DMS114 treated with DMSO at 0.1 percent for 48 hours (cell line): ENCODE measurements around the gene CCDC93.

Experiments
- DNase-seq: peaks from one replicate; lab custom pipeline; 2025; ENCODE audit not compliant: unreplicated experiment; lab: John Stamatoyannopoulos, UW

The CCDC93 gene, protein sequence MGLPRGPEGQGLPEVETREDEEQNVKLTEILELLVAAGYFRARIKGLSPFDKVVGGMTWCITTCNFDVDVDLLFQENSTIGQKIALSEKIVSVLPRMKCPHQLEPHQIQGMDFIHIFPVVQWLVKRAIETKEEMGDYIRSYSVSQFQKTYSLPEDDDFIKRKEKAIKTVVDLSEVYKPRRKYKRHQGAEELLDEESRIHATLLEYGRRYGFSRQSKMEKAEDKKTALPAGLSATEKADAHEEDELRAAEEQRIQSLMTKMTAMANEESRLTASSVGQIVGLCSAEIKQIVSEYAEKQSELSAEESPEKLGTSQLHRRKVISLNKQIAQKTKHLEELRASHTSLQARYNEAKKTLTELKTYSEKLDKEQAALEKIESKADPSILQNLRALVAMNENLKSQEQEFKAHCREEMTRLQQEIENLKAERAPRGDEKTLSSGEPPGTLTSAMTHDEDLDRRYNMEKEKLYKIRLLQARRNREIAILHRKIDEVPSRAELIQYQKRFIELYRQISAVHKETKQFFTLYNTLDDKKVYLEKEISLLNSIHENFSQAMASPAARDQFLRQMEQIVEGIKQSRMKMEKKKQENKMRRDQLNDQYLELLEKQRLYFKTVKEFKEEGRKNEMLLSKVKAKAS

DNA sequence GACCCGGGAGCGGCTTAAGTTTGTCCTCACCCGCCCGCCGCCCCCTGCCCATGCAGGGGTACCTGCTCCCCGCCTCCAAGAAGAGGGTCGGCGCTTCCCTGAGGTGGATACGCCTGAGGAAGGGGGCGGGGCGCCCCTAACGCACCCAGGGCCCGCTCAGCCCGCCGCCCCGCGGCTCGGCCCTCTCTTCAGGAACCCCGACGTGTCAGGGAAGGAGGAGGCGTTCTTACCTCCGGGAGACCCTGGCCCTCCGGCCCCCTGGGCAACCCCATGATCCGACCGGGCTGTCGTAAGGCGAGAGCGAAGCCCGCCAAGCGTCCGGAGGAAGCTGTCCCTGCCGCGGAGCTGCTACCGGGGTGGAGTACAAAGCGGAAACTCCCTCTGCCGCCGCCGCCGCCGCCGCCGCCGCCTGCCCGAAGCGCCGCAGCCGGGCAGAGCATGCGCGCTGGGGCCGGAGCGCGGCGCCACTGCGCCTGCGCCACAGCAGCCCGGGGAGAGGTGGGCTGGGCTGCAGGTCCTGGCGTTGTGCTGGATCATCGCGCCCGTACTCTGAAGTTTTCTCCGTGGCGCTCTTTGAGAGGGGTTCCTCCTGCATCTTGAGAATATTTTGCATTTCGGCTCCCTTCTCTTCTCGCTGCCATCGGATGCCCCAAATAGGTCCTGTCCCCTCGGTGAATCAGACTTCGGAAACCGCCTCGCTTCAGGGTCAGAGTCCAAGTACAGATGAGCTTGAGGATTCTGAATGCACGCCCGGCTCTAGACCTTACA, at the start of gene CCDC93:
CCDC93 (minus strand) TSS at position 347 of the 768 bp plus-strand sequence; CDS start at position 272, 75 bp downstream.
- DNase-seq, result peak; percentile 48

DNA sequence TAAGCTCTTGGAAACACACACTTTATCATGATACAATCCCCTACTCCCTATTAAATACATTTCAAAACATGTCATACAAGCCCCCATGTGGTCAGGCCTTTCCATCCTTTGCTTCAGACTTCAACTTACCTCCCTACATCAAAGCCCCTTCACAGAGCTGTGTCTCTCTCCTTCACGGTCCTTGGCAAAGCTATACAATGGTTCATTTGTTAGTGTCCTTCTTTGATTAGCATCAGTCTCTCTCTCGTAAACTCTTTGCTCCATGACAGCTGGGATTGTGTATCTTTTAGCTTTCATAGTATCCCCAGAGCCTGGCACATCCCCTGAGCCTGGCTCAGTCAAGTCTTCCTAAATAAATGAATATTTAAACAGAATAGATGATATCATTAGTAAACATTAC, 48.8 kb upstream of the CCDC93 start:
- no peak for DNase-seq

DNA sequence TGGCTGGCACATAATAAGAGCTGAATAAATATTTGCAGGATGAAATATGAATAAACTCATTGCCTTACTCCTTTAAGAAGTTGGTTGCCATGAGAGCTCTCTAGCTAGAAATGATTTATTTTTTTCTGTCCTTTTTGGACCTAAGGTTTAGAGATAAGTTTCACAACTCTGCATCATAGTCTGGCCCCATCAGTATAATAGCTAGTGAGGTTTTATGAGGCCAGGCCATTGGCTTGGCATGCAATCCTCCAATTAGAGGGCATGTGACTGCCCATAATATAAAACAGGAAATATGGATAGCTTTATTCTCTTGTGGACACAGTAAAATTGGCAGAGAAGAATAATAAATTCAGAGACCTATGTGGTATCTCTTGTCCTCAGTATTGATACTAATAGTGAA, 48.2 kb upstream of the CCDC93 start:
- DNase-seq, result no peak

DNA sequence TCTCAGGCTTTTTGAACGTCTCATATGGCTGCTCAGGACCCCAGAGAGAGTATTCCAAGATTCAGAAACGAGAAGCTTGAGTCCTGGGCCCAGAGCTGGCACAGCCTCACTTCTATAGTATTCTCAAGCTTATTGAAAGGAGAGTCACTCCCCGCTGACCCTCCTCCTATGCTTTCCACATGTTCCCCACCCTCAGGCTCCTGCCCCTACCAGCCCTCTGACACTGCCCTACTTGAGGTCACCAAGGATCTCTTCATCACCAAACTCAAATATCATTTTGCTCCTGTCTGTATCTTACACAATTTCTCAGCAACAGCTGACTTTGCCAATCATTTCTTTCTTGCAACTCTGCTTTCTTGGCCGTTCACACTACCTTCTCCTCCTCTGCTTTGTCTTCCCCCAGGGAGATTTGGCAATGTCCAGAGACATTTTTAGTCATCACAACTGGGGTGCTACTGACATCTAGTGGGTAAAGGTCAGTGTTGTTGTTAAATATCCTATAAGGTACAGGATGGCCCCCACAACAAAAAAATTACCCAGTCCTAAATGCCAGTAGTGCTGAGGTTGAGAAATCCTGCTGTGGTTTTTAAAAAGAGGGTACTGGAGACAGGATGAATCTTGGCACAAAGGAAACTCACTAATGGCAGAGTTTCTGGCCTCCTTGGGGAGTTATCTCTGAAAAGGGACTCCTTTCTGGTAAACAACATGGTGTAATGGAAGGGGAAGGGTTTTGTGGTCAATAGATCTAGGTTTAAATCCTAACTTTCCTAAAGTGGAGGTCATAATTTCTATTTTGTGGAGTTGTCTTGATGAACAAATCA, 47.5 kb upstream of the CCDC93 start:
- DNase-seq, result no peak

DNA sequence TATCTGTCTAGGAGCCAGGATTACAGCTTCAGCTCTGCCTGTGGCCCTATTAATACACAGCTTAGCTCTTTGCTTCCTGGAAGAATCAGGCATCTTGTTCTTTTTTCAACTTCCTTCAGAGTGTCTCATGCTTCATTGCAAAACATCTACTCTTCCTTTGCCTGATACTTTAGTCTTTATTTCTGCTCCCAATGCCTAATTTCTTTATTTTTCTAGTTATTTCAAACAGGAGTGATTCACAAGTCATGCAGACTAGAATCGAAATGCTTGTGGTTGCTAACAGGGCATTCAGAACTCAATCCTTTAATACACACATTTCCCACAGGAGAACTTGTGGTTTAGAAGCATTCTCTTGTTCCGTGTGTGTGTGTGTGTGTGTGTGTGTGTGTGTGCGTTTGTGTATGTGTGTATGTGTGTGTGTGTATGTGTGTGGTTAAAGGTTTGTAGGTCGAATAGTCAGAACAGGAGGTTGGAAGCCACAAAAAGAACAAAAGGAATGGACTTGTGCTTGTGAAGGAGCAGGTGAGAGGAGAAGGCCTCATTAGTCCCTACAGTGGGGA, 46.1 kb upstream of the CCDC93 start:
- DNase-seq, result no peak

DNA sequence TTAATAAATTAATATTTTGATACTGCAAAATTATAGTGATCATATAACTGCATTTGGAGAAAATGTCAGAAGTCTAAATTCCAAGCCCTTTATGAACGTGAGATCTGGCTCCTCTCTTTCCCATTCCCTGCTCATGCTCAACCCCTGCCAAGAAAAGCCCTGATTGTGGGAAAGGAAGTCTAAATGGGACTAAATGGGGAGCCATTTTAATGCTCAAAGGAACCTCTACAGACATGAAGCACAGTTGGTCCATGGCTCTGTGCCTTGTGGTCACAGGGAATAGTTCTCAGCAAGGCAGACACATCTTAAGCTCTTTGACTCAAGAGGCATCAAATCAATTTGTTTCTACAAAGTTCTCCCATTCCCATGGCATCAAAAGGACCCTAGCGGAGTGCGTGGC, 45.1 kb upstream of the CCDC93 start:
- DNase-seq, result no peak

DNA sequence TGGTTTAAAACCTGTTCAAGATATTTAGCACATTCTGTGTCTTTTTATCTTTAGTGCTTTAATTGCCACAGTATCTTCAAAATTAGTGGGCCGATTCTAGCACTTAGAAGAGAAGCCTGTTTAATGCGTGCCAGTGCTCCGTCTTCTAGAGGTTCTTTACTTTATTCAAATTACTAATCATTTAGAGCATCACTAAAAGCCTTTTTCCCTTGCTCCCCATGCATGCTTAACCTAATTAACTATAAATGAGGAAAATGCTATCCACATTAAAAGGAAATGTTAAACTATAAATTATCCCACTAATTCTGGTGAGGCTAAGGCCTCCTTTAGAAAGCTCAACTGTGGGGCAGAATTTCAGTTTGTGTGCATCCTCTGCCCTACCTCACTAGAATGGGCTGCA, 42.9 kb upstream of the CCDC93 start:
- no peak for DNase-seq

DNA sequence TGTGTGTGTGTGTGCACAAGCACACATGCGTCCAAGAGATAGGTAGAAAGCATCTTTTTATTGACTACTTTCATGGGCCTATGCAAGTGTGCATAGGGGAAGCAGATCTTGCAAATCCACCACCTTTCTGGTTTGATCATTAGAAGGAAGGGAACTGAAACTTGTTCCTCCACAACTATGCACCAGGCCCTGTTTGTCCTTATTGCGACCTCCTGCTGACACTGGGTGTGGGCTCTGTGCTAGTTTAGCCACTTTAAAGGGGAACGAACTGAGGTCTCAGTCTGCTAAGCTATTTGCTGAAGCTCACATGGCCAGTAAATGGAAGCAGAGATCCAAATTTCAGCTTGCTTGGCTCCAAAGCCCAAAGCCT, 42.3 kb upstream of the CCDC93 start:
- no peak for DNase-seq

DNA sequence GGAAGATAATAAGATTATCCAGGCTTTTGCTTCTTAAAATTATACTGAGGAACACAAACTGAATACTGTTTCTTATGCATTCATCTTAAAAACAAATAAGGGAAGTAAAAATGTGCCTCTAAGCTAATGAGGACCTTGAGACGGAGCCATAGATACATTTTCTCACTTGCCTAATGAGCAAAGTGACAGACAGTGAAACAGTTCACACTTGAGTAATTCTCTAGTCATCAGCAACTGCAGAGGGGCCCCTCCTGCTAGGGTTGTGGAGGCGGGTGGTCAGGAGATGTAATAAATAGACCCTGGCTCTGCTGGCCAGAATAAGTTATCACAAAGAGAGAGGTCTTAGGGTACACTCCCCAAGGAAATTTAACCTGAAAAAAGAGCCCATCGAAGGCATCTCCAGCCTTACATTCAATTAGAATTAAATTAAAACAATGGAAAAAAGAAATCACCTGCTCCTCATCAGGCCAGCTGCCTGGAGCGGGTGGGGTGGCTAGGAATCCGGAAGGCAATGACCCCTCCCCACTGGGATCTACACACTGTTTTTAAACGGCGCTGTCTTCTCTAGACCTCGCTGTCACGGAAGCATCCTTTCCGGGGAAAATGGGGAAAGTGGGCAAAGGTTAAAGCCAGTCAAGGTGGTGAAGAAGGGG, 41.8 kb upstream of the CCDC93 start:
- DNase-seq, result no peak

DNA sequence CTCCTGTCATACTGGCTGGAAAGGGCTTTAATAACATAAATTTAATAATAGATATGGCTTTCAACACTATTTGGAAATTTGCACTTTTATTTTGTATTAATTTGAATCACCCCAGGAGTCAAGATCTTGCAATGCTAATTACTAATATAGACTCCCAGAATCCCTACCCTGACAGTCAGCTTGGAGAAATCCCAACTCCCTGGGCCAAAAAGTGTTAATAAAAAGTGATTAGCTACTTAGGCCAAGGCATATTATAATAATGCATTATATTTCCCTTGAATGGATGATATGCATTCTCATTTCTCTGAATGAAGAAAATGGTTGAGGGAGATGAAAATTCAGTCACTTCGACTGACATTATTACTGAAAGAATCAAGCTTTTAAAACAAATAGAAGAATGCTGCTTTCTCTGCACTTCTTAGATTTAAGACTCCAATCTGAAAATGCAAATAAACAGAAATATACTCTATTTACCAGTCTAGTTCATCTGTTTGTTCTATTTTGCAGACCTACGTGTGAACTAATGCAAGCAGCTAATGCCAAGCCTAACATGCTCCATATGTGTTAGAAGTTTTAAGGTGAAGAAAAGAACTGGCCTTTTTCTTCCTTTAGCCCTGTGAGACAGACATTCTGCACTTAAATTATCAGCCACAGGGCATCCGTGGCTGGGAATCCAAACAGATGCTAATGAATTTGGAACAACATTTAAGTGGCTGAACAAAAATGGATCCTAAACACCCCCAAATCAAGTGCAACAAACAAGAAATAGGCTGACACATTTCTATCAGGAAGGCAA, 40.5 kb upstream of the CCDC93 start:
- no peak for DNase-seq

DNA sequence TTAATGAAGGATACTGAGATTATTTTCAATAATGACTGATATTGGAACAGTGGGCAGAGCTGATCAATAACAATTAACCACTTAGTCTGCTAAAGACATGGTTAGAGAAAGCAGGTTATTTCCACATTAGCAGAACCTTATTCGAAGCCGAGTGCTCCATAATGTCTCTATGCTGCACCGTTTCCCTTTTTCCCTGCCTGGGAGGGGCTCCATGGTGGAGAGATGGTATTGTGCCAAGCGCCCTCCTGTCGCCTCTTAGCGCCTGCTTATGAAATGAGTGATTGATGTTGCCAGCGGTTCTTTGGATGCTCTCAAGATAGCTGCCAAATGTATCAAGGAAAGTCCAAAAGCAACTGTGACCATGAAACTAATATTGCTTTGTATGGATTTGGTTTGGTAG, 39.8 kb upstream of the CCDC93 start:
- DNase-seq, result no peak

DNA sequence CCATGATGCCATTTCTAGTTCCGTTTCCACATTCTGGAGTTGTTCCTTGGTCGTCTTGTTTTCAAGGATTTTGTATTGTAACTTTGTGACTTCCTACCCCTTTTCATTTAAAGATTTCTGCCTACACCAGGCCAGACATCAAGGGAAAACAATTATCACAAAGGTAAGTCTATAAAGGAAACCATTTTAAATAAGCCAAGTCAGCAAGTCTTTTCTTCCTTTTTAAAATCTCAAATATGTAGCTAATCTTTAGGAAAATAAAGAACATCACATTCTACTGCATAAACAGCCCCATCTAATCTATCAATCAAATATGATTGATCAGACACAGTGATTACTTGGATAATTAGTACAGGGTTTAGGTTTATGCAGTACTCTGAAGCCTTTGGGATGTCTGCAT, 38.6 kb upstream of the CCDC93 start:
- DNase-seq, result no peak

DNA sequence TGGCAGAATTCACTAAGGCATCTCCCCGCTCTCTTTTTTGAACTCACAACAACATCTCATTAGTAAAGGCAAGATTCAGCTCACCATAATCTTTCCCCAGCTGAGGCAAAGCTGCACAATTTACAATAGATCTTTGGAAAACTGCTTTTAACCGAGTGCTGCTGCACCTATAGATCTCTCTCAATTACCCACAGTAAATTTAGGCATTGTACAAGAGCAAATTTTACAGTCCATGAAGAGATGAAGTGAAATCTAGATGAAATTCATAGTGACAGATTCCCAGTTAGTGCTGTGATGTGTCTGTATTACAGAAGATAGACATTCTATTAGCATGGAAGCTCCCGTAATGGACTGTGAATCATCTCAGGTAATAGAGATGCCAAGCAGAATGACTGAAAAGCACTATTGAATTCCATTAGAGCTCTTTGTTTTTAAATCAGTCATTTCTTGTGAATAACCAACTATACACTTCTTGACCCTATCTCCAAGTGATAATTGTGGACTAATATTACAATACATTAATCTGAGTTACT, 38.0 kb upstream of the CCDC93 start:
- no peak for DNase-seq

DNA sequence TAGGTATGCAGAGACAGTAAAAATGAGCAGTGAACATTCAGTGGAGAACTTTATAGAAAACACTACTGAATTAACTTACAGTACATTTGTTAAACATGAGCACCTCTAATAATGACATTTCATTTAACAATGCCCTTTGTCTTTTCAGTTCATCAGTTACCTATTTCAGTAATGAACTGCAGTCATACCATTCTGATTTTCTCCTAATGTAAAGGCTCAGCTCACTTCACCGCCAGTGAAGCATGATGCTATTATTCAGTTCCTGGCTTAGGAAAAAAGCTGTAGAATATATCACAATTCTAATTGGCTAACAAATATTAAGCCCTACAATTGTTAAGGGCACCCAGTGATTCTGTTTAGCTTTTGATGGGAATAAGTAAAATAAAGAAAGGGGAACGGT, 37.1 kb upstream of the CCDC93 start:
- no peak for DNase-seq

DNA sequence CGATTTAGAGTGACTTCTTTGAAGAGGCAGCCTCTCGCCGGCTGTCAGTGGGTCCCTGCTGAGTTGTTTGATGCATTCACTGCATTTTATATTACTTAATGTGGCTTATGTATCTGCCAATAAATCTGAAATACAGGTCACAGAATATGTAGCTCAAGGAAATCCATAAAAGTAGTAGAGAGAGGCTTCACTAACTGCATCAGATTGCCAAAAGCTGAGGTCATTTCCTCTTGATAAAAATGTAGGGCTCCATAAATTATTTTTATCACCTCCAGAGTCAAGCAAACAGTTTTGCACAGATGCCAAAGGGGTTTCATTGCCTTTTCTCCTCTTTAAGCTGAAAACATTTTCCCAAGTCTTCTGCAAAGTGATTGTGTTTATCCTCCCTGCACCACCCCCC, 36.5 kb upstream of the CCDC93 start:
- no peak for DNase-seq

DNA sequence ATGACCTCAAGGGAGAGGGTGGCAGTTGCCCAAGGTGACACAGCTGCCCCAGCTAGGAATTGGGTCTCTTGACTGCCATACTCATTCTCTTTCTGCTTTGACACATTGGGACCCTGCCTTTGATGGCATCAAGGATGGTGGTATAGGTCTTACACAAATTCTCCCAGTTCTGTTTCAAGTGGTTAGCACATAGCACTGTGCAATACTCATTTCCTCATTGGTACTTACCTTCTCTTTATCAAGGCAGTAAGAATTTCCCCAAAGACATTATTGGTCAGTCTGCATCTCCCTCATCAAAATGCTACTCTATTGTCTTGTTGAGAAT, 35.9 kb upstream of the CCDC93 start:
- DNase-seq, result no peak

DNA sequence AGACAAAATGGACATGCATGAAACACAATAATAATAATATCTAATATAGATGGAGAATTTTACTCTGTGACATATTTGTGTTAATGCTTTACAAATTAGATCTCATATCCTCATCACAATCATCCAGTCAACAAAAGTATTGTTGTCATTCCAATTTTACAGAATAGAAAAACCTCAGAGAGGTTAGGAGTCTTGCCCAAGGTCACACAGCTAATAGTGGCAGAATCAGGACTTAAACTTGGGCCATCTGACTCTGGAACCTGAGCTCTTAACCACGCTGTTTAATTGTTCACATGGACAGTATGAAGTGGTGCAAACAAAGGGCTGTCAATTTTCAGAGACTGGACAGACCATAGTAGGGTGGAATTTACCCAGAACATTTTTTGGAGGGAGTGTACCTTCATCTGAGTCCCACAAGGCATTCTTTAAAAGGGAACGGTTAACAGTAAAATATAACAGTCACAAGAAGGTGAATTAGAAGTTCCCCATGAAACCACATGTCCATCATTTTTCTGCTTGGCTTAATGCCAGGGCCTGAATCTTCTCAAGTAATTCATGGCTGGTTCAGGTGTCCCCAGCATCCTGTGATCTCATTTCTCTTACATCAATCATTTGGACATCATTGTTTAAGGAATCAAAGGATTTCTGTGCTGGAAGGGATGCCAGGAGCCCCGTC, 35.4 kb upstream of the CCDC93 start:
- DNase-seq, result no peak

DNA sequence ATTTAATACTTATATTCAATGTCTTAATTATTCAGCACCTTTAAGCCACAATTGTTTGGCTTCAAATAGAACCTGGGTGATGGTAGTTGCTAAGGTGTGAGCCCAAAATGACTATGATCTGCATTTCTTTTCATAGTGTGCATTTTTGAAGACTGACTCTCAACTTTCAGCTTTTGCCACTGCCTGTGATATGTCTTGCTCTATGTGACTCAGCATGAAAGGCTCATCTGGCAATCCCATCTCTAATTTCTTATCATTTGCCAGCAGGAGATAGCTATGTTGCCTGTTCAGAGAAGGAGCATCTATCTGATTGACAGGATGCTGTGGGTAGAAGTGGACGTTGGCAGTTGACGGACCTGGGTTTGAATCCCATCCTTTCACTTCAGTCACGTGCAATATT, 34.5 kb upstream of the CCDC93 start:
- DNase-seq, result no peak

DNA sequence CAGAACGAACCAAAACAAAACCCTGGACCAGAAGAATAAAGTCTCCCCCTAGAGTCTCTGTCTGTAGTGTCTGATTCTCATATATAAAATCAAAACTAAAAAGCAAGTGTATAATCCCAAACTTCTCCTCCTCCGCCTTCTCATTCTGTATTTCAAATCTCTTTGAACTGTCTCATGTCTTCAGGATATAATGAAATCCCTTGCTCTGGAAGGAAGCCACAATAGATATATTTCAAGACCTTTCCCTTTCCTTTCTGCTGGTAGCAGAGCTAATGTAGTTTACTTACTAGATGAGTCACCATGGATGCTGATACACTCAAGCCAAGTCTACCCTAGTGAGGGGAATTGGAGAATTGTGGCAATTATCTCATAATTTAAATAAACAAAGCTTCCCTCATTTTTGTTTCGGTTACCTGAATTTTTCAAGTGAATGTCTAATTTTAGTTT, 33.5 kb upstream of the CCDC93 start:
- DNase-seq, result no peak
